GM12864 (cell line): Measurements from ENCODE around the gene LAMA2.
A peak's percentile ranks its signal among the peaks of the same experiment; 100 is the strongest.

Experiments
- DNase-seq: peaks from one replicate; pipeline ENCODE4 v3.0.0-alpha.2; 2011; ENCODE audit warnings: low read depth
- H3K4me3 ChIP-seq: 2 replicates; pipeline ENCODE4 v1.5.1; 2011; ENCODE audit warnings: mild to moderate bottlenecking, low read depth, low read length, control low read depth
- TF ChIP-seq, protein P1 (sequence below): IDR thresholded peaks from 2 replicates; pipeline ENCODE4 v1.5.1; 2011; ENCODE audit warnings: low read depth, mild to moderate bottlenecking, moderate library complexity, low read length, control low read depth, inconsistent platforms; ENCODE audit errors: missing control alignments

Gene LAMA2

DNA sequence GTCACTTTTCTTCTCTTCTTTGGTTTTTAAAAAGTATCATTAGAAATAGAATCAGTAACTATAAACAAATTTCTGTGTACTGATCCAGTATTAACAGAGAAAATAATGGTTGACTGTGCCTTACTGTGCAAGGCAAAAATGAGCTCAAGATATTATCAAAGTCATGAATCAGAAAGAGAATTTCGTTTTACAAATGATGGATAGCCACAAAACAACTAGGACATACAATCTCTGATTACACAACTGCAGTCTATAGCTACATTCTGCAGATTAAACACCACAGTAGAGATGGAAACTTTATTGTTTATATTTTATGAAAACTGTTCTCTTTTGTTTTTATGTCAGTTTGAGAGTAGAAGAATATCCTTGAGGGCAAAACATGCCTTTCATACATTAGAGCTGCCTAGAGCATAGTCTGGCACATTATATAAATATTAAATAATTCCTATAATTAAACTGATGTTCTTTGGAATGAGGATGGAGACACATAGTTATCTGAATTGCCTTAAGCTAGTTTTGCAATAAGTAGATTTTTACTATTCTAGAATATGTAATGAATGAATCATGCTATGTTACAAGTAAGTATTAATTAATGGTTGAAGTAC, 333.1 kb downstream of the LAMA2 start:
- no peak overlapping the region for H3K4me3 ChIP-seq
- TF ChIP-seq, protein P1, sequence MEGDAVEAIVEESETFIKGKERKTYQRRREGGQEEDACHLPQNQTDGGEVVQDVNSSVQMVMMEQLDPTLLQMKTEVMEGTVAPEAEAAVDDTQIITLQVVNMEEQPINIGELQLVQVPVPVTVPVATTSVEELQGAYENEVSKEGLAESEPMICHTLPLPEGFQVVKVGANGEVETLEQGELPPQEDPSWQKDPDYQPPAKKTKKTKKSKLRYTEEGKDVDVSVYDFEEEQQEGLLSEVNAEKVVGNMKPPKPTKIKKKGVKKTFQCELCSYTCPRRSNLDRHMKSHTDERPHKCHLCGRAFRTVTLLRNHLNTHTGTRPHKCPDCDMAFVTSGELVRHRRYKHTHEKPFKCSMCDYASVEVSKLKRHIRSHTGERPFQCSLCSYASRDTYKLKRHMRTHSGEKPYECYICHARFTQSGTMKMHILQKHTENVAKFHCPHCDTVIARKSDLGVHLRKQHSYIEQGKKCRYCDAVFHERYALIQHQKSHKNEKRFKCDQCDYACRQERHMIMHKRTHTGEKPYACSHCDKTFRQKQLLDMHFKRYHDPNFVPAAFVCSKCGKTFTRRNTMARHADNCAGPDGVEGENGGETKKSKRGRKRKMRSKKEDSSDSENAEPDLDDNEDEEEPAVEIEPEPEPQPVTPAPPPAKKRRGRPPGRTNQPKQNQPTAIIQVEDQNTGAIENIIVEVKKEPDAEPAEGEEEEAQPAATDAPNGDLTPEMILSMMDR, result no peak
- DNase-seq, result no peak

DNA sequence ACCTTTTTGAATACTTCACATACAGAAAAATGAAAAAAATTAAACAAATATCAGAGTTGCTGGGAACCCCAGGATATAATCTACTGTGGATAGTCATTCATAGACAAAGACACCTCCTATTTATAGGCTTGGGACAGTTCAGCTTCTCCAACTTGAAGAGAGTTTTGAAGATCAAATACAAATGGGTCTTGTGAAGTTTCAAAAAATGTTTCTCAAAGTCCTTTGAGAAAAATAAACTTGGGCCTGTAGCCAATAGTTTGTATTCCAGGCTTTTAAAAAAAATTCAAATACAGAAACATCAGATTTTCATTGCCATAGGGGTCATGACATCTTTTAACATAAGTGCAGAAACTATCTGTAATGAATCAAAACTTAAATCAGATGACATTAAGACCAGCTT, 334.8 kb downstream of the LAMA2 start:
- TF ChIP-seq, protein P1, result no peak
- DNase-seq, result no peak
- no peak overlapping the region for H3K4me3 ChIP-seq

DNA sequence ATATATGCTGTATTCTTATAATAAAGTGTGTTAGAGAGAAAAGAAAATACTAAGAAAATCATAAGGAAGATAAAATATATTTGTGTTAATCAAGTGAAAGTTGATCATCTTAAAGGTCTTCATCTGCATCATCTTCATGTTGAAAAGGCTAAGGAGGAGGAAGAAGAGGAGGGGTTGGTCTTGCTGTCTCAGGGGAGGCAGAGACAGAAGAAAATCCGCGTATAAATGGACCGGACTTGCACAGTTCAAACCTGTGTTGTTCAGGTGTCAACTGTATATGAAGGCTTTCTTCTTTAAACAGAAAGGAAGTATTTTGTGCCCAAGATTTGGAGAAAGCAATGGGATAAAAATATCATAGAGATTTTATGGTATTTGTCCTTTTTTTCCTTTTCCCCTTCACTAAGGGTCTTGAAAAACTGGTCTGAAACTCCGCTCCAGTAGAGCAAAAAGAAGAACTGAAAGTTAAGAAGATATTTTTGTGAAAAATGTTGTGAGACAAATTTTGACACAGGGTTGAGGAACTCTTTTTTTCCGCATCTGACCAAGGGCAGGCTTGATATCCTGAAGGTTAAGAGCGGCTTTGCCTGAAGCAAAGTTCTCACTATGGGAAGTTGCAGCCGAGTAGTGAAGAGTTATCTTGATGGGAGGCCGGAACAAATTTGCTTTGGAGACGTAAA, 350.7 kb downstream of the LAMA2 start:
- no peak overlapping the region for H3K4me3 ChIP-seq
- TF ChIP-seq, protein P1, result no peak
- peak; percentile 21 for DNase-seq

DNA sequence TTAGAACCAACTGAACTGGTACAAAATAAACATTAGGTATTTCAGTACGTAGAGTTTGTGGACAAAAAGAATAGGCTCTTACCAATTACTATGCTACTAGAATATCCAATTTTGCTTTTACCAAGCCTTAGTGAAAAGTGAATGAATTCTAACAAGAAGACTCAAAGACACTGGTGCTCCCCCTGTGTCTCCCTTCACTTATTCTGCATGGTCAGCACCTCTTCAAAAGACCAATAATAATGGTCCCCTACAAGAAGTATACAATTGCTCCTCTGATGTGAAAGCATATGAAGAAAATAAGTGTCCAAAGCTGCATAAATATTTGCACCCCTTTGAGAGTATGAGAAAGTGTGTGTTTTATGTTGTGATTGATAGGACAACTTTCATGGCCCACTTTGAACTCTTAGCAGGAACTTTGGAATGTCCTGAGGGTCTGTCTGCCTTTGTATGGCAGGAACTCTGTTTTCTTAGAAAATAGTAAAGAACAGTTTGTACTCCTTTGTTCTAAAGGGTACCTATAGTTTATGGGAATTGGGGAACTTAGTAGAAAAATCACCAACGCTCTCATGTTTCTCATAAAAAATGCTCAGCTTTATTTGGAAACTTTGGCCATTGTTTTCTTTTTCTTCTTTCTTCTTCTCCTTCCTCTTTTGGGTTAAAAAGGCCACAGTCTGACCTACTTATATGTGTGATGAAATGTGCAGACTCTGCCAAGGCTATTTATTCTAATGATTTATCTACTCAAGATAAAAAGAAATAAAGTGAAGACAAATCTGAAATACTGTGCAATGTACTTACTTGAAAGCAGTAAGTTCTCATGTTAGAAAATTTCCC, 352.4 kb downstream of the LAMA2 start:
- no peak overlapping the region for H3K4me3 ChIP-seq
- no peak for DNase-seq
- TF ChIP-seq, protein P1, result no peak

DNA sequence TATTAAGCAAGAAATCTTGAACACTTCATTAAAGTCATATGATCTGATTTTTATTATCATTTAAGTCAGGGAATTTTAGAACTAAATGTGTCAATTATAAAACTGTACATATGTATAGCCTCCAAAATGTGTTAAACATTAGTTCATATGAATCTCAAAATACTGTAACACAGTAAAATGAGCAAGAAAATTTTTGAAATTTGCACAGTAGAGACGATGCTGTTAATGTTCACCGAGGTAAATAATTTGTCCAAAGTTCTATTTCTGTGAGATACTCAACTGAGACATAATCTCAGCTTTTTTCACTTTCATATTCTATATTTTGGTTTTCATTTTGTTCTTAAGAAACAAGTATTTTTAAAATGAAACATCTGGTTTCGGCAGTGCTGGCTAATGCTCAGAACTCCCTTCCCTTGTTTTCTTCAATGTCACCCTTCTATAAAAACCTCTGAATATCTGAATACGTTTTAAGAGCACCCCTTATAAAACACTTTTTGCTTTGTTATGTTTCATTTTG, 353.1 kb downstream of the LAMA2 start:
- TF ChIP-seq, protein P1, result no peak
- no peak overlapping the region for H3K4me3 ChIP-seq
- peak; percentile 7 for DNase-seq

DNA sequence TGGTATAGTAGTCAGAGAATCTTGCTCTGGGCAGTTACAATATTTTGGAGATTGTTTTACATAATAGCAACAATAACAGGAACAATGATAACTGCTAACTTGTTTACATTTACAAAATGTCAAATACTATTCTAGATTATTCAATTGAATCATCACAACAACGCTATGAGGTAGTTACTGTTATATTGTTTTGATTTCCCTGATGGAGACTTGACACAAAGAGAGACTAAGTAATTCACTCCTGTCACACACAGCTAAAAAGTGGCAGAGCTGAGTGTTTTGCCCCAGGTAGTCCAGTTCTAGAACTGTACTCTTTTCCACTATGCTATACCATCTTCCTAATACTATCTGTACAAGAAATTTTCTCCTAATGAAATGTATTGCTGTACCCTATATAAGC, 356.1 kb downstream of the LAMA2 start:
- no peak overlapping the region for H3K4me3 ChIP-seq
- TF ChIP-seq, protein P1, result no peak
- DNase-seq, result no peak
